NCI-H1694 treated with DMSO at 0.1 percent for 48 hours (cell line): ENCODE data around the gene STOX1.
"Not testable (repeated sequence)": the region's sequence is repeated elsewhere in the genome, so short reads cannot be mapped to it uniquely, and the experiment has no call there.

Experiments
- DNase-seq: peaks from one replicate; lab custom pipeline; 2025; lab: John Stamatoyannopoulos, UW

The STOX1 gene, protein sequence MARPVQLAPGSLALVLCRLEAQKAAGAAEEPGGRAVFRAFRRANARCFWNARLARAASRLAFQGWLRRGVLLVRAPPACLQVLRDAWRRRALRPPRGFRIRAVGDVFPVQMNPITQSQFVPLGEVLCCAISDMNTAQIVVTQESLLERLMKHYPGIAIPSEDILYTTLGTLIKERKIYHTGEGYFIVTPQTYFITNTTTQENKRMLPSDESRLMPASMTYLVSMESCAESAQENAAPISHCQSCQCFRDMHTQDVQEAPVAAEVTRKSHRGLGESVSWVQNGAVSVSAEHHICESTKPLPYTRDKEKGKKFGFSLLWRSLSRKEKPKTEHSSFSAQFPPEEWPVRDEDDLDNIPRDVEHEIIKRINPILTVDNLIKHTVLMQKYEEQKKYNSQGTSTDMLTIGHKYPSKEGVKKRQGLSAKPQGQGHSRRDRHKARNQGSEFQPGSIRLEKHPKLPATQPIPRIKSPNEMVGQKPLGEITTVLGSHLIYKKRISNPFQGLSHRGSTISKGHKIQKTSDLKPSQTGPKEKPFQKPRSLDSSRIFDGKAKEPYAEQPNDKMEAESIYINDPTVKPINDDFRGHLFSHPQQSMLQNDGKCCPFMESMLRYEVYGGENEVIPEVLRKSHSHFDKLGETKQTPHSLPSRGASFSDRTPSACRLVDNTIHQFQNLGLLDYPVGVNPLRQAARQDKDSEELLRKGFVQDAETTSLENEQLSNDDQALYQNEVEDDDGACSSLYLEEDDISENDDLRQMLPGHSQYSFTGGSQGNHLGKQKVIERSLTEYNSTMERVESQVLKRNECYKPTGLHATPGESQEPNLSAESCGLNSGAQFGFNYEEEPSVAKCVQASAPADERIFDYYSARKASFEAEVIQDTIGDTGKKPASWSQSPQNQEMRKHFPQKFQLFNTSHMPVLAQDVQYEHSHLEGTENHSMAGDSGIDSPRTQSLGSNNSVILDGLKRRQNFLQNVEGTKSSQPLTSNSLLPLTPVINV

DNA sequence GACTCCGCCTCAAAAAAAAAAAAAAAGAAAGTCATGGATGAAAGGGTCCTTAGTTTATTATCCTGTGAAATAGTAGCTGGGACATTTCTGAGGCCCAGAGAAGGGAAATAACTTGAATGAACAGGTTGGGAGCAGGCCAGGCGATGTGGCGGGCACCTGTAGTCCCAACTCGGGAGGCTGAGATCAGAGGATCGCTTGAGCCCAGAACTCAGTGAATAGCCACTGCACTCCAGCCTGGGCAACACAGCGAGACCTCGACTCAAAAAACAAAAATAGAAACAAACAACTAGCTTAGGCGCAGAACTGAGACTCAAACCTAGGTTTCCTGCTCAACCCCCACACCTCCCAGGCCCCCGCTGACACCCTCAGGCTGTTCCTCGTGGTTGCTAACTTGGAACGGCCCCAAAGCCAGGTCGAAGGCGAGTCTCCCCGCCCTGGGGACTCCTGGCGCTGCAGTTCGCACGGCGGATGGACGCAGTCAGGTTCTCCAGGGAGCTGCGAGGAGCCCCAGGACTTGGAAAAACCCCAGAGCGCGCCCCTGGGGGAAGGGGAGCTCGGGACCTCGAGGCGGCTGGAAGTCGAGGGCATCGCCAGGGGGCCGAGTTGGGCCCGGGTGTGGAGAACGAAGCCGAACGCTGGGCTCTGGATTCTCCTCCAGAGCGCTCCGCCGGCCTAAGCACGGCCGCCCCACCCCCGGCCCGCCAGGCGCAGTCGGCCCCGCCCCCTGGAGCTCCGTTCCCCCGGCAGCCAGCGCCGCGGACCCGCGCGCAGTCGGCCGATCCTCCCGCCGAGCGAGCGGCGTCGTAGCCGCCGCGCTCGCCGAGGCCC lies at the start of gene STOX1:
STOX1 (plus strand) TSS at position 768 of the 828 bp plus-strand sequence. CDS start 93 bp downstream, outside the sequence.
- DNase-seq, result peak; percentile 28

DNA sequence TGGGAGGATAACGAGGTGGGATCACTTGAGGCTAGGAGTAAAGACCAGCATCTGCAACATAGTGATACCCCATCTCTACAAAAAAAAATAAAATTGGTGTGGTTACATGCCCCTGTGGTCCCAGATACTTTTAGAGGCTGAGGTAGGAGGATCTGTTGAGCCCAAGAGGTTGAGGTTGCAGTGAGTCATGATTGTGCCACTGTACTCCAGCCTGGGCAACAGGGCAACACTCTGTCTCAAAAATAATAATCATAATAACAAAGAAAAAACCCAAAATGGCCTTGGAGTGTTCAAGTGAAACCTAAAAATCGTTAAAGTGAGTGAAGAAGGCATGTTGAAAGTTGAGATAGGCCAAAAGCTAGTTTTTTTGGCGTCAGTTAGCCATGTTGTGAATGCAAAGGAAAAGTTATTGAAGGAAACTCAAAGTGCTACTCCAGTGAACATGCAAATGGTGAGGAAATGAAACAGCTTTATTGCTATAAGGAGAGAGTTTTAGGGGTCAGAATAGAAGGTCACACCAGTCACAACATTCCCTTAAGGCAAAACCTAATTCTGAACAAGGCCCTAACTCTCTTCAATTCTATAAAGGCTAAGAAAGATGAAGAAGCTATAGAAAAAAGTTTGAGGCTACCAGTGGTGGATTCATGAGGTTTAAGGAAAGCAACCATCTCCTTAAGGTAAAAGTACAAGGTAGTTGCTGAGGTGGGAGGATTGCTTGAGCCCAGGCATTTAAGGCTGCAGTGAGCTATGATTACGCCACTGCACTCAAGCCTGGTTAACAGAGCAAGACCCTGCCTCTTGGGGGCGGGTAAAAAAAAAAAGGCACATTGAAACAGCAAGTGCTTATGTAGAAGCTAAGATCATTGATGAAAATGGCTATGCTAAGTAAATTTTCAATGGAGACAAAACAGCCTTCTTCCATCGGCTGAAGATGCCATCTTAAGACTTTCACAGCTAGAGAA lies 45.4 kb upstream of the STOX1 start:
- no peak for DNase-seq

DNA sequence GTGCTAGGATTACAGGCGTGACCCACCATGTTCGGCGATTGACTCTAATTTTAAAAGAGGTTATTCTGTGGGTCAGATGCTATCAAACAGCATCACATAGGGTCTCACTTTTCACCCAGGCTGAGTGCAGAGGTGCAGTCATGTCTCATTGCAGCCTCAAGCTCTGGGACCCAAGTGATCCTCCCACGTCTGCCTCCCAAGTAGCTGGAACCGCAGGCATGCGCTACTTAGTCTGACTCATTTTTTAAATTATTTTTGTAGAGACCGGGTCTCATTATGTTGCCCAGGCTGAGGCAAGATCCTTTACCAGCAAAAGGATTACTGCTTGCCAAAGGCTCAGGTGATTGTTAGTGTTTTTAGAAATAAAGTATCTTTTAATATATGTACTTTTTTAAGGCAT lies 42.9 kb upstream of the STOX1 start:
- DNase-seq, result no peak

DNA sequence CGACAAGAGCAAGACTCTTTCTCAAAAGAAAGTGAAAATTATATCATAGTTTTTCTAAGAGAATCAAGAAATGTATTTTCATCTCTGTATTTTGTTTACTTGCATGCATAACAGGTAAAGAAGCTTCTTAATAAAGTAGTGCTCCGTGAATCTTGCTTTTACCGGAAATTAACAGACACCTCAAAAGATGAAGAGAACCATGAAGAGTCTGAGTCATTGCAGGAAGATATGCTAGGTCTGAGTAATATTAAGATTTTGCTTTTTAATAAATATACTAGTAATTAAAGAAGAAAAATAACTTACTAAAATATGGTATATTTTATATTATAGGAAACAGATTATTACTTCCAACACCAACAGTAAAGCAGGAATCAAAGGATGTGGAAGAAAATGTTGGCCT lies 39.5 kb upstream of the STOX1 start:
- no peak for DNase-seq

DNA sequence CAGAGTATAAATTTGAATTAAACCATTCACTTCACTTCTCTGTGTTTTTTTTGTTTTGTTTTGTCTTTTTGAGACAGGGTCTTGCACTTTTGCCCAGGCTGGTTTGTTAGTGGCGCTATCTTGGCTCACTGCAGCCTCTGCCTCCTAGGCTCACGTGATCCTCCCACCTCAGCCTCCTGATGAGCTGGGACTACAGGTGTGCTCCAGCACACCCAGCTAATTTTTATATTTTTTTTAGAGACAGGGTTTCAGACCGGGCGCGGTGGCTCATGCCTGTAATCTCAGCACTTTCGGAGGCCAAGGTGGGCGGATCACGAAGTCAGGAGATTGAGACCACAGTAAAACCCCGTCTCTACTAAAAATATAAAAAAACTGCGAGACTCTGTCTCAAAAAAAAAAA lies 36.9 kb upstream of the STOX1 start:
- no peak for DNase-seq

DNA sequence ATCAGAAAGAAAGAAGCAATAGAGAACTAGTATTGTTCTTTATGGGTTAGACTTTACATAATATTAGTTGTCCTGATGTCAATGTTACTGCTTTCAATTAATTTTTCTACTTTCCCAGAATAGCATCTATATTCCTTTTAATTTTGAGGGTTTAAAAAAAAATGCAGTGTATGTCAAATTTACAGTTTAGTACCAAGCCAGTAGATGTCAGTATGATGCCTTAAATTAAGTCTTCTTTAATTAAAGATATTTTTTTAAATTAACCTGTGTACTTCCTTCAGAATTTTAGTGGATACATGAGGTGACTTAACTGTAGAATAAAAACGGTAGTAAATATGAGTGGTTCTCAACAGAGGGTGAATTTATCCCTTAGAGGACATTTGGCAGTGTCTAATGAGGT lies 35.2 kb upstream of the STOX1 start:
- peak; percentile 7 for DNase-seq

DNA sequence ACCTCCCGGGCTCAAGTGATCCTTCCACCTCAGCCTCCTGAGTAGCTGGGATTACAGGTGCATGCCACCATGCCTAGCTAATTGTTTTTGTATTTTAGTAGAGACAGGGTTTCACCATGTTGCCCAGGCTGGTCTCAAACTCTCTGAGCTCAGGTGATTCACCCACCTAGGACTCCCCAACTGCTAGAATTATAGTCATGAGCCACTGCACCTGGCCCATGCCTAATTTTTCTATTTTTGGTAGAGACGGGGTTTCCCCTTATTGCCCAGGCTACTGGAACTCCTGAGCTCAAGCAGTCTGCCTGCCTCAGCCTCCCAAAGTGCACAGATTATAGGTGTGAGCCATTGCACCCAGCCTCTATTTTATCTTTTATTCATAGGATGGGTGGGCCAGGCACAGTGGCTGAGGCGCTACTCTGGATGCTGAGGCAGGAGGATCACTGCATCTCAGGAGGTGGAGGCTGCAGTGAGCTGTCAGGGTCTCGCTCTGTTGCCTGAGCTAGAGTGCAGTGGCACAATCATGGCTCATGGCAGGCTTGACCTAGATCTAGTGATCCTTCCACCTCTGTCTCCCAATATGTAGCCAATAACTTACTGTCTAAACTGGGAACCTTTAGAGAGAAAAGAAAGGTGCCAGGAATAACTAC lies 31.3 kb upstream of the STOX1 start:
- DNase-seq, result no peak

DNA sequence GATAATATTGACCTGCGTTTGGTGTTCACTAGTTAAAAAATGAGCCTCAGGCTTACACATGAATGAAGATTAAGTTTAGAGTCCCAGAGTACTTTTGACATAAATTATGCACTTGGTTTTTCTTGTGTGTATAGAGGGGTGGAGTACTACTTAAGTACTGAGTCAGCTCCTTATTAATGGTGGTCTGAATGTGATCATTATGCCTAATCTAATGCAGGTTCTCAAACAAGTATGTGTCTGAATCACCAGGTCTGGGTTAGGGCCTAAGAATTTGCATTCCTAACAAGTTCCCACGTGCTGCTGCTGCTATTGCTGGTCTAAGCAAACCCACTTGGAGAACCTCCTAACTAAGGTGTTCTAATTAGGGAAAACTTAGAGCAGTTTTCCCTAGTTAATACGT lies 30.7 kb upstream of the STOX1 start:
- no peak for DNase-seq

DNA sequence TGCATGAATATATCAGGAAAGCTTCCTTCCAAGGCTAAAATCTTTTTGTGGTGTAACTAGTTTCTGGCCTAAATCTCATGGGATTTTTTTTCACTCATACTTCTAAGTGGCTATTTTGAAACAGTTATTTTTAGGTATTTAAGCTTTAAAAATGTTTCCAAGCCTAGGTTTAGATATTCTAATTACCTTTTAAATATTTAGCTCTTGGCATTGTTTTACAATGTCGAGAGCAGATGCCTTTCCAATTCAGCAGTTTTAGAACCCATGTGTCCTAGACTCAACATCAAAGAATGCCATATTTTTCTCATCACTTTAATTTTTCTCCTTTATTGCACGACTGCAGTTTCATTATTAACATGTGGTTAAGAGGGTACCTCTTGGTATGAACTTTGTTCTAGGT lies 27.1 kb upstream of the STOX1 start:
- DNase-seq, result no peak

DNA sequence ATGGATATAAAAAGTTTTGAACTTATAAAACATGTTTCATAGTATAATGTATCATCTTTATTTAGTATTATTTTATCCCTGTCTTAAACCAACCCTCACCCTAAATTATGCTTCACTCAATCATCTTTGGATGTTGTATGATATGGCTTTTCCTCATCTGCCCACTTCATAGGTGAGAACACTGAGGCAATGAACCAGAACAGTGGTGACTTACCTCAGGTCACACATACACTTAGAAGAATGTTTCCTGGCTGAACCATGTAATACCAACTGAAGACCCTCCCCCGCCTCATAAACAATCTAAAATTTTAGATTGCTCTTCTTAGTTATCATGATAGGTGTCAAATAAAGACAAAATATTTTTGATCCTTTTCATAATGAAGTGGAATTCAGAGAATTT lies 22.6 kb upstream of the STOX1 start:
- DNase-seq, result no peak

DNA sequence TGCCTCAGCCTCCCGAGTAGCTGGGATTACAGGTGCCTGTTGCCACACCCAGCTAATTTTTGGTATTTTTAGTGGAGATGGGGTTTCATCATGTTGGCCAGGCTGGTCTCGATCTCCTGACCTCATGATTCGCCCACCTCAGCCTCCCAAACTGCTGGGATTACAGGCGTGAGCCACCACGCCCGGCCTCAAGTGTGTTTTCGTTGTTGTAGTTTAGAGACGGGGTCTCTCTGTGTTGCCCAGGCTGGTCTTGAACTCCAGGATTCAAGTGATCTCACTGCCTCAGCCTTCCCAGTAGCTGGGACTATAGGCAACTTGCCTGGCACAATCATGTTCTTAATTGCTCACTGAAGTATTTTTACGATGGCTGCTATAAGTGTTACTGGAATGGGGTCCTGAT lies 16.5 kb upstream of the STOX1 start:
- DNase-seq, result not testable (repeated sequence)

DNA sequence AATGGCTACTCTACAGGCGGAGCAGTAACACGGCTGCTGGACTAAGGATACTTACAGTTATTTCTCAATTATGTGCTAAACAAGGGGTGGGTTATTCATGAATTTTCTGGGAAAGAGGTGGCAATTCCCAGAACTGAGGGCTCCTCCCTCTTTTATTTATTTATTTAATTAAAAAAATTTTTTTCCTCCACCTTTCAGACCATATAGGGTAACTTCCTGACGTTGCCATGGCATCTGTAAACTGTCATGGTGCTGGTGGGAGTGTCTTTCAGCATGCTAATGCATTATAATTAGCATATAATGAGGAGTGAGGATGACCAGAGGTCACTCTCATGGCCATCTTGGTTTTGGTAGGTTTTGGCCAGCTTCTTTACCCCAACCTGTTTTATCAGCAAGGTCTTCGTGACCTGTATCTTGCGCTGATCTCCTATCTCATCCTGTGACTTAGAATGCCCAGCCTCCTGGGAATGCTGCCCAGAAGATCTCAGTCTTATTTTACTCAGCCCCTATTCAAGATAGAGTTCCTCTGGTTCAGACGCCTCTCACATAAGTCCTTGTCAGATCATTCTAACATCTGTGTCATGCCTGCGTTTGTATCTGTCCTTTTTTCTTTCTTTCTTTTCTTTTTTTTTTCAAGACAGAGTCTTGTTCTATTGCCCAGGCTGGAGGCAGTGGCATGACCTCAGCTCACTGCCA lies 15.9 kb upstream of the STOX1 start:
- DNase-seq, result no peak

DNA sequence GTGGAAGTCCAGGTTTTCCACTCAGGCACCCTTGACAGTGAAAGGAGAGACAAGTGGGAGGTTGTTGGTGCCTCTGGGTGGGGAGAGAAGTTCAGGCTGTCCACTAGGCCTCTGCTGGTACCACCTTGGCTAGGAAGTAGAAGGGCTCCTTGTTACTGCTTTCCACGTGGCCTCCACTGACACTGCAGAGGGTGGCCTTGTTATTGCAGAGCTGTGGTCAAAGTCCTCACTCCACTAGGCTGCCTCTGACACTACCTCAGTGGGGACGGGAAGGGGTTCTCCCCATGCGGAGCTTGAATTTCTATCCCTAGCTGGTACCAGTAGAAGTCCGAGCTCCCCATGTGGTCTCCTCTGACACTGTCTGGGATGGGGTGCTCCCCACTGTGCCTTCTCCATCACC lies 14.9 kb upstream of the STOX1 start:
- no peak for DNase-seq

DNA sequence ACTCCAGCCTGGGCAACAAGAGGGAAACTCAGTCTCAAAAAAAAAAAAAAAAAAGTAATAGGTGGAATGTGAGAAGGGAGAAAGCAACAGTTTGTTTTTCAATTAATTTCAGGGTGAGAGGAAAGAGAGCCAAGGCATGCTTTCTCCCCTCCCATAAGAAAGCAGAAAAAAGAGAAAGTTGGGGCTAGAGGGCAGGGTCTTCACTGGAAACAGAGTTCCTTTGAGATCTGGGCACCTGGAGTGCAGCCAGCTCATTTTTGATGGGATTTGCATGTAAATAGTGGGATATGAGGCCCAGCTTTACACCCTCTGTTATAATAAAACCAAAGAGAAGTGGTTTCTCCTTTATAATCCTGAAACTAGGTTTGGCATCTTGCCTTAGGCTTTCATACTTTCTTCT lies 13.8 kb upstream of the STOX1 start:
- no peak for DNase-seq

DNA sequence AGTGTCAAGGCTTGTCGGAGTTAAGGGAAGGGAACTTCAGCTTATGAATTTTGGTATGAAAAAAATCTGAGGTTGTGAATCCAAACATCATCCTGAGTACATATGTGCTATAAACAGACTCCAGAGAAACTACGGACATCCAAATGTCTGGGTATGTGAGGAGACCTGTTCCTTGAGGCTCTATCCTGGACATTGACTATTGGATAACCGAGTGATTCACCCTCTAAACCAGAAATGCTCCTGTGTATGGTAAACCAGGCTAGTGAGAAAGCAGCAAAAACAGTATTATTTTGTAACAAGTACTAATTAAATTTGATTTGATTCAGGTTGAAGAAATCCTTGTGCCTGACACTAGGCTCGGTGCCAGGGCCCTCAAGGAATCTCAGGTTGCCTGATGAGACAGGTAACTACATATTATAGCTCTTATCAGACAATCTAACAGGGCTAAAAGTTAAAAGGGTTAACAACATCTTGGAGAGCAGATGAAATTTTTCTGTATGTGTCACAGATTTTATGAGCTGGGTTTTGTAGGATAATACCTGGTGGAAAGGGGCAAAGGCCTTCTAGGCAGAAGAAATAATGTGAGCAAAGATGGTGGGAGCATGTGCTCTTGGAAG lies 10.4 kb upstream of the STOX1 start:
- DNase-seq, result no peak

DNA sequence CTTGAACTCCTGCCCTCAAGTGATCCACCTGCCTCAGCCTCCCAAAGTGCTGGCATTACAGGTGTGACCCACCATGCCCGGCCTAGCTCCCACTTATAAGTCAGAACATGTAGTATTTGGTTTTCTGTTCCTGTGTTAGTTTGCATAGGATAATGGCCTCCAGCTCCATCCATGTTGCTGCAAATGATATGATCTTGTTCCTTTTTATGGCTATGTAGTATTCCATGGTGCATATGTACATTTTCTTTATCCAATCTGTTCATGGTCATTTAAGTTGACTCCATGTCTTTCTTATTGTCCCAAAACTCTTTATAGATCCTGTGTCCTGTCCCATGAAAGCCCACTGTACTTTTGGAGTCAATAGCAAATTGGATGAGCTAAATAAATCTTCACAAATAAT lies 7.0 kb upstream of the STOX1 start:
- DNase-seq, result not testable (repeated sequence)

DNA sequence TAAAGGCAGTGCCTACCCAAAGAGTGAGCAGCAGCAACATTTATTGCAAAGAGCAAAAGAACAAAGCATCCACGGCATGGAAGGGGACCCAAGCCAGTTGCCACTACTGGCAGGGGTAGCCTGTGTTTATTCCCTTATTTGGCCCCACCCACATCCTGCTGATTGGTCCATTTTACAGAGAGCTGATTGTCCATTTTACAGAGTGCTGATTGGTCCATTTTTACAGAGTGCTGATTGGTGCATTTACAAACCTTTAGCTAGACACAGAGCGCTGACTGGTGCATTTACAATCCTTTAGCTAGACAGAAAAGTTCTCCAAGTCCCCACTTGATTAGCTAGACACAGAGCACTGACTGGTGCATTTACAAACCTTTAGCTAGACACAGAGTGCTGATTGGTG lies 4.7 kb upstream of the STOX1 start:
- DNase-seq, result not testable (repeated sequence)

DNA sequence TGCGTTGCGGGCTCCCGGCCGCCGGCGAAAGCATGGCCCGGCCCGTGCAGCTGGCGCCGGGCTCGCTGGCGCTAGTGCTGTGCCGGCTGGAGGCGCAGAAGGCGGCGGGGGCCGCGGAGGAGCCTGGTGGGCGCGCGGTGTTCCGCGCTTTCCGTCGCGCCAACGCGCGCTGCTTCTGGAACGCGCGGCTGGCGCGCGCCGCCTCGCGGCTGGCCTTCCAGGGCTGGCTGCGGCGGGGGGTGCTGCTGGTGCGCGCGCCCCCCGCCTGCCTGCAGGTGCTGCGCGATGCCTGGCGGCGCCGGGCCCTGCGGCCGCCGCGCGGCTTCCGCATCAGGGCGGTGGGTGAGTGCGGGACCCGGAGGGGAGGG lies 245 bp downstream of the STOX1 start:
- not testable (repeated sequence) for DNase-seq

DNA sequence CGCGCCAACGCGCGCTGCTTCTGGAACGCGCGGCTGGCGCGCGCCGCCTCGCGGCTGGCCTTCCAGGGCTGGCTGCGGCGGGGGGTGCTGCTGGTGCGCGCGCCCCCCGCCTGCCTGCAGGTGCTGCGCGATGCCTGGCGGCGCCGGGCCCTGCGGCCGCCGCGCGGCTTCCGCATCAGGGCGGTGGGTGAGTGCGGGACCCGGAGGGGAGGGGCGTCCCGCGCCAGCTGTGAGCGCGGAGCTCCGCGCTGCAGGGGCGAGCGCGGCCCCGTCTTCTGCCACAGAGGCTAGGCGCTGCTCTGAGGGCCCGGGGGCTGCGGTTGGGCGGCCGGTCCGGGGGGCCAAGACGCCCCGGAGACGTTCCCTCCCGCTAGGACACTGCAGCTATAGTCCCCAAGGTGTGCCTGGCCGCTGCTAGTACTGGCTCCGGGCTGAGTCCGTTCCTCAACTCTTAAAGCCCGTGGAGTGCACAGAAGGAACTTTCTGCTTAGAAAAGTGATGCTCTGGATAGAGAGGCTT lies 811 bp downstream of the STOX1 start:
- not testable (repeated sequence) for DNase-seq
